ENCODE data around the gene TGM2. TPM values are rescaled to one million over a fixed set of nuclear protein-coding genes. Genes with fewer than 3 reads are reported as not detected.

TGM2 gene
- total and polyA plus RNA-seq, 2 donors (not counting 3 experiments of a cell fraction or from before 2014, with no cell fraction given), result 861 to 868 TPM

DNA sequence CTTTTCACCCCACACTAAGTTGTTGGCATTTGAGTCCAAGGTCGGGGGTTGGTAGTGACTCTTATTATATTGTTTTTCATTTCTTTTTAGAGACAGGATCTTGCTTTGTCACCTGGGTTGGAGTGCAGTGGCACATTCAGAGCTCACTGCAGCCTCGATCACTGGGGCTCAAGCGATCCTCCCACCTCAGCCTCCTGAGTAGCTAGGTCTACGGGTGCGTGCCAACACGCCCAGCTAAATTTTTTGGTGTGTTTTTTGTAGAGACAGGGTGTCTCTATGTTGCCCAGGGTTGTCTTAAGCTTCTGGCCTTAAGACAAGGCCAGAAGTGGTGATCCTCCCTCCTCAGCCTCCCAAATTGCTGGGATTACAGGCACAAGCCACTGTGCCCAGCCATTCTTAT, 25.1 kb upstream of the TGM2 start:
- BruUV-seq (replicated peaks), result no TSS peak
- H3K4me1 ChIP-seq (ENCODE audit: control insufficient read depth, extremely low read depth, insufficient read depth, low read length), result peaks cover 17% of the 10 kb centered on the region
- intact Hi-C loops (cut with micrococcal nuclease) (no loop called here), dilution Hi-C loops (cut with MboI; ENCODE audit: extremely low pct_ligation_motif_present, low sequenced_read_pairs) (no loop called here)
- TF ChIP-seq FOS (IDR thresholded peaks at IDR 0.05; ENCODE audit: borderline replicate concordance, insufficient read depth, low read length), result no peak
- no peak for TF ChIP-seq POLR2A (IDR thresholded peaks at IDR 0.05; ENCODE audit: low read depth, low read length)
- no peak for TF ChIP-seq EZH2 (IDR thresholded peaks at IDR 0.05; ENCODE audit: borderline replicate concordance, low read depth, low read length, severe bottlenecking)
- no peak for TF ChIP-seq JUN (IDR thresholded peaks at IDR 0.05; ENCODE audit: borderline replicate concordance, insufficient read depth, insufficient read length, low read depth)
- no peak for TF ChIP-seq MYC (IDR thresholded peaks at IDR 0.05; ENCODE audit: low read depth, low read length)
- TF ChIP-seq, protein P1, sequence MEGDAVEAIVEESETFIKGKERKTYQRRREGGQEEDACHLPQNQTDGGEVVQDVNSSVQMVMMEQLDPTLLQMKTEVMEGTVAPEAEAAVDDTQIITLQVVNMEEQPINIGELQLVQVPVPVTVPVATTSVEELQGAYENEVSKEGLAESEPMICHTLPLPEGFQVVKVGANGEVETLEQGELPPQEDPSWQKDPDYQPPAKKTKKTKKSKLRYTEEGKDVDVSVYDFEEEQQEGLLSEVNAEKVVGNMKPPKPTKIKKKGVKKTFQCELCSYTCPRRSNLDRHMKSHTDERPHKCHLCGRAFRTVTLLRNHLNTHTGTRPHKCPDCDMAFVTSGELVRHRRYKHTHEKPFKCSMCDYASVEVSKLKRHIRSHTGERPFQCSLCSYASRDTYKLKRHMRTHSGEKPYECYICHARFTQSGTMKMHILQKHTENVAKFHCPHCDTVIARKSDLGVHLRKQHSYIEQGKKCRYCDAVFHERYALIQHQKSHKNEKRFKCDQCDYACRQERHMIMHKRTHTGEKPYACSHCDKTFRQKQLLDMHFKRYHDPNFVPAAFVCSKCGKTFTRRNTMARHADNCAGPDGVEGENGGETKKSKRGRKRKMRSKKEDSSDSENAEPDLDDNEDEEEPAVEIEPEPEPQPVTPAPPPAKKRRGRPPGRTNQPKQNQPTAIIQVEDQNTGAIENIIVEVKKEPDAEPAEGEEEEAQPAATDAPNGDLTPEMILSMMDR (IDR thresholded peaks at IDR 0.05; ENCODE audit: extremely low read depth in 1 of 2, insufficient read depth in 1 of 2, low read depth in 1 of 2, low read length in 2 of 2), result no peak
- TF ChIP-seq, protein P2, sequence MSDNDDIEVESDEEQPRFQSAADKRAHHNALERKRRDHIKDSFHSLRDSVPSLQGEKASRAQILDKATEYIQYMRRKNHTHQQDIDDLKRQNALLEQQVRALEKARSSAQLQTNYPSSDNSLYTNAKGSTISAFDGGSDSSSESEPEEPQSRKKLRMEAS (IDR thresholded peaks at IDR 0.05; ENCODE audit: insufficient read depth, insufficient read length), result no peak
- TF ChIP-seq POLR2AphosphoS5 (IDR thresholded peaks at IDR 0.05; ENCODE audit: insufficient read depth, low read depth, low read length), result no peak
- TF ChIP-seq GATA2 (IDR thresholded peaks at IDR 0.05; ENCODE audit: insufficient read depth, insufficient read length, low read depth, low read length), result no peak
- no peak overlapping the region for H3K4me2 ChIP-seq (ENCODE audit: insufficient read depth, low read length)
- H3K79me2 ChIP-seq (ENCODE audit: control insufficient read depth, insufficient read depth, low read length), result no peaks in the 10 kb centered on the region
- no peak overlapping the region for H3K9ac ChIP-seq (replicated peaks; ENCODE audit: extremely low read depth, insufficient read depth, low read length)
- no peak overlapping the region for H3K27ac ChIP-seq (ENCODE audit: insufficient read depth, low read depth, low read length)
- no peak for FAIRE-seq
- H3K9me3 ChIP-seq (replicated peaks; ENCODE audit: control insufficient read depth, insufficient read depth, low read length), result no peaks in the 10 kb centered on the region
- H2AFZ ChIP-seq (ENCODE audit: low read depth, low read length), result no peak overlapping the region
- no peak for DNase-seq (ENCODE audit: low read depth, low spot score)
- no peaks in the 10 kb centered on the region for H3K36me3 ChIP-seq (ENCODE audit: control insufficient read depth in 2 of 2, extremely low read depth in 1 of 2, insufficient read depth in 2 of 2, low read length in 2 of 2)
- ChIA-PET POLR2A (no interaction called here), CTCF (interaction anchor here (1.3 to 3.2 kb wide), 3 partner anchors 13 to 31 kb away, joined by 4 to 11 read pairs (median 6); no protein-coding TSS in a partner anchor)
- H3K4me3 ChIP-seq (replicated peaks in 1 of 3; ENCODE audit: insufficient read depth in 1 of 3, low read depth in 1 of 3, low read length in 3 of 3), result no peak overlapping the region
- H4K20me1 ChIP-seq (replicated peaks; ENCODE audit: control insufficient read depth, extremely low read depth, insufficient read depth, low read length), result no peaks in the 10 kb centered on the region
- no peaks in the 10 kb centered on the region for H3K9me1 ChIP-seq (replicated peaks; ENCODE audit: control insufficient read depth, extremely low read depth, insufficient read depth, low read length)
- no peaks in the 10 kb centered on the region for H3K27me3 ChIP-seq (ENCODE audit: control insufficient read depth in 2 of 2, insufficient read depth in 2 of 2, low read length in 2 of 2)
